HEK293T (cell line): ENCODE measurements around the gene TBC1D13.

Experiments used
- CTCF ChIA-PET: fragments of 350-600 bp; formaldehyde crosslinking; extraction: SDS; loops from one replicate; lab custom pipeline; 2021; ENCODE audit warnings: antibody characterized with exemption, inconsistent platforms; lab: Yijun Ruan, JAX
- POLR2A ChIA-PET: fragments of 350-600 bp; formaldehyde crosslinking; extraction: SDS; loops from one replicate; lab custom pipeline; 2020; ENCODE audit warnings: antibody characterized with exemption, inconsistent platforms; lab: Yijun Ruan, JAX
- DNase-seq: peaks from one replicate; pipeline ENCODE4 v3.0.0; 2012; ENCODE audit warnings: mixed read lengths; ENCODE audit errors: extremely low spot score
- ARNT ChIP-seq: fragments of 450-650 bp; IDR thresholded peaks from 2 replicates; pipeline ENCODE4 v1.6.1; 2017; ENCODE audit warnings: mild to moderate bottlenecking
- BHLHE40 ChIP-seq: fragments of 450-650 bp; IDR thresholded peaks from 2 replicates; pipeline ENCODE4 v1.6.1; 2016; ENCODE audit warnings: mild to moderate bottlenecking, moderate library complexity, borderline replicate concordance
- CTBP1 ChIP-seq: fragments of 450-650 bp; IDR thresholded peaks from 2 replicates; pipeline ENCODE4 v1.6.1; 2016; ENCODE audit warnings: borderline replicate concordance
- ELF4 ChIP-seq: fragments of 450-650 bp; IDR thresholded peaks from 2 replicates; pipeline ENCODE4 v1.6.1; 2017; ENCODE audit warnings: antibody characterized with exemption
- FOXA1 ChIP-seq: fragments of 450-650 bp; IDR thresholded peaks from 2 replicates; pipeline ENCODE4 v1.6.1; 2016; ENCODE audit warnings: mild to moderate bottlenecking
- FOXK2 ChIP-seq: fragments of 450-650 bp; IDR thresholded peaks from 2 replicates; pipeline ENCODE4 v1.6.1; 2016; ENCODE audit warnings: mild to moderate bottlenecking
- FOXM1 ChIP-seq: fragments of 450-650 bp; IDR thresholded peaks from 2 replicates; pipeline ENCODE4 v1.6.1; 2017; ENCODE audit warnings: mild to moderate bottlenecking, borderline replicate concordance
- HDGF ChIP-seq: fragments of 450-650 bp; IDR thresholded peaks from 2 replicates; pipeline ENCODE4 v1.6.1; 2017; ENCODE audit warnings: antibody characterized with exemption, borderline replicate concordance
- L3MBTL2 ChIP-seq: fragments of 450-650 bp; conservative IDR thresholded peaks from 2 replicates; pipeline ENCODE4 v1.6.1; 2016; ENCODE audit warnings: mild to moderate bottlenecking
- LEF1 ChIP-seq: fragments of 450-650 bp; IDR thresholded peaks from 2 replicates; pipeline ENCODE4 v1.6.1; 2017; ENCODE audit warnings: mild to moderate bottlenecking, borderline replicate concordance
- NFRKB ChIP-seq: fragments of 450-650 bp; IDR thresholded peaks from 2 replicates; pipeline ENCODE4 v1.6.1; 2016; ENCODE audit warnings: mild to moderate bottlenecking, moderate library complexity
- SP1 ChIP-seq: fragments of 450-650 bp; IDR thresholded peaks from 2 replicates; pipeline ENCODE4 v1.6.1; 2017
- SUZ12 ChIP-seq: fragments of 450-650 bp; IDR thresholded peaks from 2 replicates; pipeline ENCODE4 v1.6.1; 2016; ENCODE audit warnings: mild to moderate bottlenecking
- TARDBP ChIP-seq: fragments of 450-650 bp; IDR thresholded peaks from 2 replicates; pipeline ENCODE4 v1.6.1; 2016
- ZNF384 ChIP-seq: fragments of 450-650 bp; IDR thresholded peaks from 2 replicates; pipeline ENCODE4 v1.6.1; 2016
- TF ChIP-seq, protein P1 (sequence below): fragments of 450-650 bp; IDR thresholded peaks from 2 replicates; pipeline ENCODE4 v1.6.1; 2016

The TBC1D13 gene

DNA sequence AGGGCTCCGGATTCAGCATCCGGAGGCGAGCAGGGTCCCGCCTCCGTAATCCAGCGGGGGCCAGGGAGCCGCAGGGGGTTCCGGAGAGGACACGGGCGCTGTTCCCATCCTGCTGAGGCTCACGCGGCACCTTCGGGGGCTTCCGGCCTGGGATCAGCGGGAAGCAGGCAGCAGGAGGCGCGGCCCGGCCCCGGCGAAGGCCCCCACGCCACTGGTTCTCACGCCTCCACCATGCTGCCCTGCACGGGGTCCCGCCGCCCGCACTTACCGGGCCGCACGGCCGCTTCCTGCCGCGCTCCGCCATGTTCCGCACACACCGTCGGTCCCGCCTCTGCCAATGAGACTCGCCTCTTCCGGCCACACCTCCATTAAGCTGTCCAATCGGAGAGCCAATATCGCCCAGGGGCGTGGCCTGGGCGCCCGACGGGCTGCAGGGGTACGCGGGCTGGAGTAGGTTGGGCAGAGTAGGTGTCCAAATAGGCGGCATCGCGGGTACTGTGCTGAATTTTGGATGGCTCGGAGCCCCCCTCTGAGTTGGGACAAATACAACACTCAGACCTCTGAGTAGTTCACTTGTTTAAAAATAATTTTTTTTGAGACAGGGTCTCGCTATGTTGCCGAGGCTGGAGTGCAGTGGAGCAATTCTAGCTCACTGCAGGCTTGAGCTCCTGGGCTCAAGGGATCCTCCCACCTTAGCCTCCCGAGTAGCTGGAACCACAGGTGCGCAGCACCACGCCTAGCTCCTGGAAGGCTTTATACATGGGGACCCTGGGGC, 42.6 kb downstream of the TBC1D13 start, which contains the start of gene SPOUT1:
Gene SPOUT1, minus strand, starts transcription at position 318 of the 775 bp plus-strand sequence. Its CDS starts 14 bp downstream, at position 304.
- POLR2A ChIA-PET, result interaction anchor here (0.5 to 2.6 kb wide), 14 partner anchors 9 to 199 kb away, joined by 3 to 57 read pairs (median 4); partner anchors contain the start of genes ENDOG, KYAT1, LRRC8A and SET
- DNase-seq, result peak; percentile 99
- CTCF ChIA-PET, result interaction anchor here (0.8 to 1.4 kb wide), 2 partner anchors 11 to 93 kb away, joined by 3 to 20 read pairs; partner anchors contain the start of gene ENDOG
- TF ChIP-seq, protein P1, sequence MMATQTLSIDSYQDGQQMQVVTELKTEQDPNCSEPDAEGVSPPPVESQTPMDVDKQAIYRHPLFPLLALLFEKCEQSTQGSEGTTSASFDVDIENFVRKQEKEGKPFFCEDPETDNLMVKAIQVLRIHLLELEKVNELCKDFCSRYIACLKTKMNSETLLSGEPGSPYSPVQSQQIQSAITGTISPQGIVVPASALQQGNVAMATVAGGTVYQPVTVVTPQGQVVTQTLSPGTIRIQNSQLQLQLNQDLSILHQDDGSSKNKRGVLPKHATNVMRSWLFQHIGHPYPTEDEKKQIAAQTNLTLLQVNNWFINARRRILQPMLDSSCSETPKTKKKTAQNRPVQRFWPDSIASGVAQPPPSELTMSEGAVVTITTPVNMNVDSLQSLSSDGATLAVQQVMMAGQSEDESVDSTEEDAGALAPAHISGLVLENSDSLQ, result no peak
- no peak for TF ChIP-seq HDGF
- no peak for TF ChIP-seq CTBP1
- no peak for TF ChIP-seq LEF1
- no peak for TF ChIP-seq FOXA1
- peak; percentile 39; the same call in 1 of the 2 replicates for TF ChIP-seq ELF4
- no peak for TF ChIP-seq SUZ12
- no peak for TF ChIP-seq TARDBP
- TF ChIP-seq ZNF384, result no peak
- TF ChIP-seq FOXK2, result no peak
- peak; percentile 92 for TF ChIP-seq L3MBTL2
- no peak for TF ChIP-seq ARNT
- TF ChIP-seq SP1, result no peak
- TF ChIP-seq BHLHE40, result no peak

DNA sequence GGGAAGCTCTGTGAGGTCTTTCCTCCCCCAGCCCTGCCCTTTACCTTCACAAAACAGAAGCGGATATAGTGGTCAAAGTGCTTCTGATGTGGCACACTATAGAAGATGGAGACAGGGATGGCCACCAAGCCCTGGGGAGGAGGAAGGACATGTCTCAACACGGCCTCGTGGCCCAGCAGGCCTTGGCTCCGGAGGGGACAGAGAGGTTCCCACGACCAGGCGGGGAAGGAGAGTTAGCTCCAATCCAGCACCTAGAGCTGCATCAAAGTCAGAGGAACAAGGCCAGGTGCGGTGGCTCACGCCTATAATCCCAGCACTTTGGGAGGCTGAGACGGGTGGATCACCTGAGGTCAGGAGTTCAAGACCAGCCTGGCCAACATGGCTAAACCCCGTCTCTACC, 46.6 kb downstream of the TBC1D13 start:
- no peak for TF ChIP-seq HDGF
- TF ChIP-seq FOXM1, result no peak
- no peak for TF ChIP-seq CTBP1
- TF ChIP-seq, protein P1, result no peak
- no peak for TF ChIP-seq NFRKB
- TF ChIP-seq SP1, result no peak
- ChIA-PET CTCF (no interaction called here), POLR2A (no interaction called here)
- DNase-seq, result no peak

DNA sequence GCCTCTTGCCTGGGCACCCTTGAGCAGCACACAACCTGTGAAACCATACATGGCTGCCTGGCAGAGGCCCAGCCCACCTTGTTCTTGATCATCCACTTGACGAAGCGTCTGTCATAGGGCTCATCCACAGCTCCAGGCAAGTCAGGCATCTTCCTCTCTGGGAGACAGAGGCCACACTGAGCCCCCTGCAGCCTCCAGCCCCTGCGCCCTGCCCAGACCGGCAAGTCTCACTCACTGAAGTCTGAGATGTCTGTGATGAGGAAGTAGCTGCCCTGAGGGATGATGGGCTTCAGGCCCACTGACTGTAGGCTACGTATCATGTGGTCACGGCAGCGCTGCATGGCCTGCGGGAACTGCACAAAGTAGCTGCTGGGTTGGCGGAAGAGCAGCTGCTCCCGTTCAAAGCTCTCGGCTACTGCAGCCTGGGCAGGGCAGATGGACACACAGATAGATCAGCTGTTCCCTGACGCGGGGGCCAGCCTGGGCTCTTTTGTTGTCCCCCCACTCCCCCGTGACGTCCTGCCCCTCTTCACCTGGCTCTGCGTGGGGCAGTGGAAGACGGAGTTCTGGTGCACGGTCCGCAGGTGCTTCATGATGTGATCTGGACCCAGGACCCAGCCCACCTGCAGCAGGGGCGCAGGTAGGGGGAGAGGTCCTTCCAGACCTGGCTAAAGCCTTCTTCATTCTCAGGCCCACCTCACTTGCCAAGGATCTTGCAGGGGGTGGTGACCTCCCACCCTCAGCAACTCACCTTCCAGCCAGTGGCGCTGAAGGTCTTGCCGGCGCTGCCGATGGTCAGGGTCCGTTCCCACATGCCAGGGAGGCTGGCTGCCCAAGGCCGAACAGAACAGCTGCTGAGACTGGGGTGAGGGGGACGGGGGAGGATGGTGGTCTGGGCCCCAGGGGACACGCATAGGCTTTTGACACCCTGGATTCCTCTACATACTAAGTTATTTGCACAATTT, 48.5 kb downstream of the TBC1D13 start:
- ChIA-PET POLR2A (no interaction called here), CTCF (no interaction called here)
- DNase-seq, result no peak
- no peak for TF ChIP-seq FOXA1
- TF ChIP-seq SP1, result no peak
- TF ChIP-seq NFRKB, result no peak
- no peak for TF ChIP-seq BHLHE40
- no peak for TF ChIP-seq FOXK2
- TF ChIP-seq, protein P1, result no peak
- TF ChIP-seq CTBP1, result no peak
- no peak for TF ChIP-seq ELF4

DNA sequence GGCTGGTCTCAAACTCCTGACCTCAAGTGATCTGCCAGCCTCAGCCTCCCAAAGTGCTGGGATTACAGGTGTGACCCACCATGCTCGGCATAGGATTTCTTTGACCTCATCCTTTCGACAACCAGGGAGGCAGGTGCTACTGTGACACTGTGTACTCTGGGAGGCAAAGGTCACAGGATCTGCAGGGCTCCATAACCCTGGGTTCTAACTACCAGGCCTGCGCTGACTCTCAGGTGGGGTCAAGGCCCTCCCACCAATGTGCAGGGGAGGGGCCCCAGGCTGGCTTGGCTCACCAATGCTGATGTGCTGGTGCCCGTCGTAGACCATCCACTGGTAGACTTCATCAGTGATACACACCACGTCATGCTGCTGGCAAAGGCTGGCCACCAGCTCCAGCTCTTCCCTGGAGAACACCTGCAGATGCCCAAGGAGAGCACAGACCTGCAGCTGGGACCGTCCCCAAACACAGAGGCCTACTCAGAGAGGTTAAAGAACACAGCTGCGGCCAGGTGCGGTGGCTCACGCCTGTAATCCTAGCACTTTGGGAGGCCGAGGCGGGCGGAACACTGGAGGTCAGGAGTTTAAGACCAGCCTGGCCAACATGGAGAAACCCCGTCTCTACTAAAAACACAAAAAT, 49.6 kb downstream of the TBC1D13 start:
- CTCF ChIA-PET, result no interaction called here
- TF ChIP-seq, protein P1, result no peak
- TF ChIP-seq L3MBTL2 (no peak), FOXM1 (no peak), LEF1 (no peak), TARDBP (no peak), SP1 (no peak), HDGF (no peak), ZNF384 (no peak), FOXK2 (no peak), BHLHE40 (no peak), FOXA1 (no peak), NFRKB (no peak), ELF4 (no peak), SUZ12 (no peak), CTBP1 (no peak), ARNT (no peak)
- peak; percentile 2 for DNase-seq
- POLR2A ChIA-PET, result no interaction called here
